Esophagus squamous epithelium (tissue), 4 donors: Measurements from ENCODE around the gene GBP6.

Experiments used
- CTCF ChIP-seq, 6 experiments: fragments of 450-650 bp in 4 of 6; fragments of 200-600 bp in 2 of 6; sonication (generic) in 2 of 6; IDR thresholded peaks; one replicate each; pipeline ENCODE4 v1.5.1; 2016 to 2019; ENCODE audit warnings: antibody characterized with exemption in 6 of 6, mild to moderate bottlenecking in 4 of 6, moderate library complexity in 4 of 6
- POLR2A ChIP-seq, 4 donors: fragments of 450-650 bp; IDR thresholded peaks; one replicate each; pipeline ENCODE4 v1.6.1; 2017; ENCODE audit warnings: antibody characterized with exemption in 4 of 4, mild to moderate bottlenecking in 4 of 4, moderate library complexity in 3 of 4

- TF ChIP-seq CTCF (IDR thresholded peaks at IDR 0.05) (no peak), POLR2A (IDR thresholded peaks at IDR 0.05) (no peak)
These were observed 26.8 kb downstream of the GBP6 start for GRCh38 chr1:89390707-89391106.
